ENCODE data around the gene TIAM1. TPM values are rescaled to one million over a fixed set of nuclear protein-coding genes. Genes with fewer than 3 reads are reported as not detected.

TIAM1 gene
- total and polyA plus RNA-seq, 2 of the 8 experiments (the other 6 are each of a cell fraction or from before 2014, with no cell fraction given), result 10.1 to 30.7 TPM

DNA sequence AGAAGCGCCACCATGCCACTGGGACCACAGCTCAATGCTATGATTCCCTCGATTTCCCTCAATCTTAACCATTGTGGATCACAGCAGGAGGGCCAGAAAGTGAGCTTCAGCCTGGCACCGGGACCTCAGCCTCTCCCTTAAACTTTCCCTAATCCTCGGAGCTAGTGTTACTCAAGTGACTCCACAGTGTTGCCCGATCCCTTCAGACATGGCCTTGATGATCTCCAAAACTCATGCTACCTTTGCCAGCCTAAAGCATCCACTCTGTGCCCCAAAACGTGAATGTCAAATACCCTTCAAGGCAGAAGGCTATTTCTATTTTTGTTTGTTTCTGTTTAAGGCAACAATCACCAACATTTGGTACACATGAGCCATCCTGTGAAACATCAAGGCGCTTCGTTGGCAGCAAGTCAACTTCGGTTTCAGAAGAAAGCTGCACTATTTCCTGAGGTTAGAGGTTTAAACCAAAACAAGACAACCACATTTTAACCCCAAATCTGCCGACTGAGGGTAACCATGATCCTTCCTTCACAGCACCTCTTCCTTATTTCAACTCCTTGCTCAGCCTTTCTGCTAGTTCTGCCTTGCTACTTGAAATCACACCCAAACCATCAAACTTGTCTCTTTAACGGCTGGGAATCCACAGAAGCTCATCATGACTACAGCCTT is 211.4 kb downstream of the TIAM1 start:
- H4K91ac ChIP-seq (replicated peaks; ENCODE audit: insufficient read length, low read length), result no peak overlapping the region
- H4K20me1 ChIP-seq (replicated peaks in 1 of 2; ENCODE audit: control insufficient read depth in 1 of 2, insufficient read depth in 2 of 2, low read length in 2 of 2), result no peaks in the 10 kb centered on the region
- POLR2A ChIA-PET (ENCODE audit: partially characterized antibody), result no interaction called here
- no peak overlapping the region for H3K14ac ChIP-seq (ENCODE audit: insufficient read length)
- H3K27me3 ChIP-seq (replicated peaks in 1 of 4; ENCODE audit: control insufficient read depth in 3 of 4, extremely low read depth in 1 of 4, insufficient read depth in 3 of 4, low read length in 3 of 4), result no peaks in the 10 kb centered on the region
- H3K4me3 ChIP-seq (ENCODE audit: extremely low read depth in 1 of 4, insufficient read depth in 2 of 4, low read depth in 3 of 4, low read length in 4 of 4), result no peak overlapping the region
- no peaks in the 10 kb centered on the region for H3K23me2 ChIP-seq (ENCODE audit: low read depth, low read length)
- CTCF ChIA-PET (ENCODE audit: partially characterized antibody), result interaction anchor here (0.7 to 1.7 kb wide), 7 partner anchors 9 to 49 kb away, joined by 3 to 7 read pairs (median 3); no protein-coding TSS in a partner anchor
- no peaks in the 10 kb centered on the region for H3K79me1 ChIP-seq (ENCODE audit: low read depth, low read length)
- no peaks in the 10 kb centered on the region for H3K79me2 ChIP-seq (ENCODE audit: control insufficient read depth in 1 of 2, insufficient read depth in 2 of 2, low read length in 2 of 2)
- no peak overlapping the region for H2BK20ac ChIP-seq (ENCODE audit: low read length)
- H3K36me3 ChIP-seq (ENCODE audit: control insufficient read depth in 2 of 4, insufficient read depth in 4 of 4, low read length in 3 of 4), result peaks cover 0 to 10% (median 0%) of the 10 kb centered on the region in 4 experiments; a peak in 2 of 8 replicates
- H2BK15ac ChIP-seq (ENCODE audit: low read length), result no peak overlapping the region
- H4K8ac ChIP-seq (ENCODE audit: extremely low read depth, insufficient read depth, low read length), result no peak overlapping the region
- WGBS, 2 experiments (ENCODE audit: extremely low coverage in 1 of 2, insufficient coverage in 1 of 2, insufficient read length in 1 of 2, insufficient replicate concordance in 2 of 2, low coverage in 1 of 2, low lambda C conversion rate in 2 of 2, missing lambda C conversion rate in 1 of 2), result 87% methylated on average over 11 of the region's 11 CpGs; no CpG with 5 or more reads in 1 of the 2 experiments
- FAIRE-seq (no peak), DNase-seq (ENCODE audit: low read depth in 1 of 2, low spot score in 2 of 2) (no peak)
- H3K4ac ChIP-seq (replicated peaks; ENCODE audit: insufficient read length, low read depth, low read length), result no peak overlapping the region
- no peak overlapping the region for H3K23ac ChIP-seq (ENCODE audit: insufficient read length)
- H4K5ac ChIP-seq (ENCODE audit: insufficient read length, low read depth, low read length), result no peak overlapping the region
- H2AK5ac ChIP-seq (ENCODE audit: low read depth, low read length), result no peak overlapping the region
- H3K4me2 ChIP-seq (ENCODE audit: insufficient read depth in 1 of 2, low read depth in 2 of 2, low read length in 2 of 2), result no peak overlapping the region
- no peak overlapping the region for H3K27ac ChIP-seq (ENCODE audit: low read depth, low read length)
- H3K56ac ChIP-seq (replicated peaks; ENCODE audit: insufficient read length, low read depth, low read length), result no peak overlapping the region
- H3K18ac ChIP-seq (ENCODE audit: extremely low read depth, low read length), result no peak overlapping the region
- H2BK5ac ChIP-seq (ENCODE audit: low read depth, low read length), result no peak overlapping the region
- H3K9me3 ChIP-seq (ENCODE audit: insufficient read depth in 2 of 2, low read depth in 1 of 2, low read length in 1 of 2), result no peaks in the 10 kb centered on the region
- no peak overlapping the region for H2AFZ ChIP-seq (ENCODE audit: low read length)
- H2BK12ac ChIP-seq (ENCODE audit: low read depth, low read length), result no peak overlapping the region
- H3K4me1 ChIP-seq (replicated peaks in 1 of 4; ENCODE audit: control insufficient read depth in 3 of 4, insufficient read depth in 4 of 4, low read length in 3 of 4), result peaks cover 0 to 10% (median 0%) of the 10 kb centered on the region in 4 experiments; a peak in 2 of 7 replicates
- H3K9ac ChIP-seq (replicated peaks in 1 of 4; ENCODE audit: extremely low read depth in 1 of 4, low read depth in 3 of 4, low read length in 3 of 4), result no peak overlapping the region
- H2BK120ac ChIP-seq (replicated peaks; ENCODE audit: low read depth, low read length), result no peak overlapping the region
- TF ChIP-seq CBX8 (IDR thresholded peaks at IDR 0.05; ENCODE audit: borderline replicate concordance, low read depth, low read length) (no peak), EGR1 (IDR thresholded peaks at IDR 0.05; ENCODE audit: borderline replicate concordance, low read depth, low read length) (no peak), SP4 (IDR thresholded peaks at IDR 0.05; ENCODE audit: low read length) (no peak), TCF12 (IDR thresholded peaks at IDR 0.05; ENCODE audit: low read depth, low read length) (no peak), SUZ12 (IDR thresholded peaks at IDR 0.05; ENCODE audit: low read length) (no peak), TEAD4 (IDR thresholded peaks at IDR 0.05; ENCODE audit: low read depth, low read length) (no peak), PHF8 (conservative IDR thresholded peaks at IDR 0.05; ENCODE audit: low read depth, low read length) (no peak), CBX5 (IDR thresholded peaks at IDR 0.05; ENCODE audit: low read depth, low read length) (no peak), ASH2L (IDR thresholded peaks at IDR 0.05; ENCODE audit: low read length) (no peak), TBP (IDR thresholded peaks at IDR 0.05; ENCODE audit: low read depth, low read length) (no peak), CHD2 (IDR thresholded peaks at IDR 0.05; ENCODE audit: low read length) (no peak), FOSL1 (IDR thresholded peaks at IDR 0.05; ENCODE audit: insufficient read depth, low read depth, low read length) (no peak), NRF1 (IDR thresholded peaks at IDR 0.05; ENCODE audit: low read depth, low read length) (no peak)
- TF ChIP-seq, protein P1, sequence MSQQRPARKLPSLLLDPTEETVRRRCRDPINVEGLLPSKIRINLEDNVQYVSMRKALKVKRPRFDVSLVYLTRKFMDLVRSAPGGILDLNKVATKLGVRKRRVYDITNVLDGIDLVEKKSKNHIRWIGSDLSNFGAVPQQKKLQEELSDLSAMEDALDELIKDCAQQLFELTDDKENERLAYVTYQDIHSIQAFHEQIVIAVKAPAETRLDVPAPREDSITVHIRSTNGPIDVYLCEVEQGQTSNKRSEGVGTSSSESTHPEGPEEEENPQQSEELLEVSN (IDR thresholded peaks at IDR 0.05), result no peak
